A673 (cell line): ENCODE measurements around the gene MYO1D. TPM values are rescaled to one million over a fixed set of nuclear protein-coding genes. Genes with fewer than 3 reads are reported as not detected.
A peak's percentile ranks its signal among the peaks of the same experiment; 100 is the strongest.

Experiments used
- BruUV-seq: library from RNA; stranded (reverse); fragments of 400-500 nt; replicated peaks from 2 replicates; lab custom pipeline; 2021; lab: Mats Ljungman, UMichigan
- CTCF ChIA-PET: fragments of 300-600 bp; sonication (Branson Sonifier 250); formaldehyde crosslinking; loops from one replicate; lab custom pipeline; 2022; ENCODE audit warnings: antibody characterized with exemption; lab: Charles Lee
- POLR2A ChIA-PET: fragments of 300-600 bp; sonication (Branson Sonifier 250); formaldehyde crosslinking; loops from one replicate; lab custom pipeline; 2022; ENCODE audit warnings: antibody characterized with exemption; ENCODE audit not compliant: low non-redundant PET; lab: Charles Lee
- DNase-seq: peaks from one replicate; pipeline ENCODE4 v3.0.0-alpha.2; 2015; ENCODE audit warnings: low spot score
- H3K27ac ChIP-seq: fragments of 200-600 bp; sonication (generic); 2 replicates; pipeline ENCODE4 v1.5.1; 2016; ENCODE audit warnings: mixed run types, low read depth, mild to moderate bottlenecking, mixed read lengths, antibody characterized with exemption, low read length; ENCODE audit not compliant: poor library complexity, severe bottlenecking
- H3K27me3 ChIP-seq: fragments of 200-600 bp; sonication (generic); replicated peaks from 2 replicates; pipeline ENCODE4 v1.6.1; 2017; ENCODE audit warnings: mixed run types, low read depth, mild to moderate bottlenecking, mixed read lengths, antibody characterized with exemption, low read length; ENCODE audit not compliant: insufficient read depth, poor library complexity
- H3K36me3 ChIP-seq: fragments of 200-600 bp; sonication (generic); 2 replicates; pipeline ENCODE4 v1.6.1; 2016; ENCODE audit warnings: mixed run types, mild to moderate bottlenecking, mixed read lengths, antibody characterized with exemption, low read length; ENCODE audit not compliant: insufficient read depth, poor library complexity, severe bottlenecking
- H3K4me1 ChIP-seq: fragments of 200-600 bp; sonication (generic); 2 replicates; pipeline ENCODE4 v1.6.1; 2017; ENCODE audit warnings: mixed run types, mild to moderate bottlenecking, mixed read lengths, antibody characterized with exemption, low read length; ENCODE audit not compliant: insufficient read depth, poor library complexity, severe bottlenecking
- H3K4me3 ChIP-seq: fragments of 200-600 bp; sonication (generic); 2 replicates; pipeline ENCODE4 v1.5.1; 2016; ENCODE audit warnings: low read depth, mixed run types, mild to moderate bottlenecking, mixed read lengths, low read length; ENCODE audit not compliant: poor library complexity, severe bottlenecking
- H3K9me3 ChIP-seq: fragments of 200-600 bp; sonication (generic); 2 replicates; pipeline ENCODE4 v1.6.1; 2016; ENCODE audit warnings: mixed run types, low read depth, mild to moderate bottlenecking, mixed read lengths, antibody characterized with exemption, low read length; ENCODE audit not compliant: poor library complexity, severe bottlenecking
- CTCF ChIP-seq: fragments of 300-800, 200-600 bp; sonication (generic); conservative IDR thresholded peaks from 2 replicates; pipeline ENCODE4 v1.5.1; 2017; ENCODE audit warnings: low read depth, mild to moderate bottlenecking, antibody characterized with exemption, low read length, moderate library complexity, mixed read lengths
- EZH2 ChIP-seq: fragments of 200-600 bp; sonication (generic); IDR thresholded peaks from 2 replicates; pipeline ENCODE4 v1.6.1; 2017; ENCODE audit warnings: borderline replicate concordance, low read depth, mild to moderate bottlenecking, mixed read lengths, antibody characterized with exemption, low read length; ENCODE audit not compliant: poor library complexity, severe bottlenecking
- intact Hi-C: fragments of 100-400 bp; cut with micrococcal nuclease; formaldehyde crosslinking; loops from one replicate; pipeline ENCODE4 v1.10.0; 2022; ENCODE audit not compliant: unreplicated experiment
- total RNA-seq: library from RNA; stranded (reverse); gene quantifications from 2 replicates; pipeline ENCODE4 v1.2.3, GENCODE V29; 2021

Gene MYO1D
- total RNA-seq, 1 experiment from 2014 or later, result 10.4 TPM

GRCh38 chr17:32516940-32517701 lies 359.8 kb downstream of the MYO1D start:
- ChIA-PET POLR2A (no interaction called here), CTCF (interaction anchor here (0.6 kb wide), 1 partner anchor 159 kb away, joined by 4 read pairs; no protein-coding TSS in a partner anchor)
- Histone ChIP-seq H3K4me1 (peaks cover 7% of the 10 kb centered on the region), H3K4me3 (no peak overlapping the region), H3K9me3 (no peaks in the 10 kb centered on the region), H3K27me3 (no peaks in the 10 kb centered on the region), H3K27ac (no peak overlapping the region), H3K36me3 (no peaks in the 10 kb centered on the region)
- peak; percentile 38 for DNase-seq
- TF ChIP-seq CTCF (no peak), EZH2 (no peak)
- intact Hi-C loops, result no loop called here
- no TSS peak for BruUV-seq

GRCh38 chr17:32516450-32516849 lies 360.5 kb downstream of the MYO1D start:
- Histone ChIP-seq H3K4me3 (no peak overlapping the region), H3K36me3 (no peaks in the 10 kb centered on the region), H3K27me3 (no peaks in the 10 kb centered on the region), H3K27ac (no peak overlapping the region), H3K9me3 (no peaks in the 10 kb centered on the region), H3K4me1 (peaks cover 7% of the 10 kb centered on the region)
- DNase-seq, result no peak
- no TSS peak for BruUV-seq
- POLR2A ChIA-PET, result no interaction called here
- intact Hi-C loops, result no loop called here
- no peak for TF ChIP-seq CTCF
- no peak for TF ChIP-seq EZH2
- CTCF ChIA-PET, result no interaction called here

GRCh38 chr17:32515677-32516383 lies 361.1 kb downstream of the MYO1D start:
- H3K27ac ChIP-seq, result no peak overlapping the region
- ChIA-PET POLR2A (no interaction called here), CTCF (no interaction called here)
- H3K4me3 ChIP-seq, result no peak overlapping the region
- BruUV-seq, result no TSS peak
- no peak for DNase-seq
- no peaks in the 10 kb centered on the region for H3K27me3 ChIP-seq
- H3K36me3 ChIP-seq, result no peaks in the 10 kb centered on the region
- H3K4me1 ChIP-seq, result peaks cover 7% of the 10 kb centered on the region
- H3K9me3 ChIP-seq, result no peaks in the 10 kb centered on the region
- TF ChIP-seq CTCF (no peak), EZH2 (no peak)
- intact Hi-C loops, result no loop called here
